T-helper 1 cell (primary cell): ENCODE results near the gene TSC22D4.
A peak's percentile ranks its signal among the peaks of the same experiment; 100 is the strongest.
"Not testable (repeated sequence)": the region's sequence is repeated elsewhere in the genome, so short reads cannot be mapped to it uniquely, and the experiment has no call there.

Experiments
- DNase-seq, 5 donors: peaks; one replicate each; pipeline ENCODE4 v3.0.0-alpha.2; 2012 to 2020

TSC22D4 gene

DNA sequence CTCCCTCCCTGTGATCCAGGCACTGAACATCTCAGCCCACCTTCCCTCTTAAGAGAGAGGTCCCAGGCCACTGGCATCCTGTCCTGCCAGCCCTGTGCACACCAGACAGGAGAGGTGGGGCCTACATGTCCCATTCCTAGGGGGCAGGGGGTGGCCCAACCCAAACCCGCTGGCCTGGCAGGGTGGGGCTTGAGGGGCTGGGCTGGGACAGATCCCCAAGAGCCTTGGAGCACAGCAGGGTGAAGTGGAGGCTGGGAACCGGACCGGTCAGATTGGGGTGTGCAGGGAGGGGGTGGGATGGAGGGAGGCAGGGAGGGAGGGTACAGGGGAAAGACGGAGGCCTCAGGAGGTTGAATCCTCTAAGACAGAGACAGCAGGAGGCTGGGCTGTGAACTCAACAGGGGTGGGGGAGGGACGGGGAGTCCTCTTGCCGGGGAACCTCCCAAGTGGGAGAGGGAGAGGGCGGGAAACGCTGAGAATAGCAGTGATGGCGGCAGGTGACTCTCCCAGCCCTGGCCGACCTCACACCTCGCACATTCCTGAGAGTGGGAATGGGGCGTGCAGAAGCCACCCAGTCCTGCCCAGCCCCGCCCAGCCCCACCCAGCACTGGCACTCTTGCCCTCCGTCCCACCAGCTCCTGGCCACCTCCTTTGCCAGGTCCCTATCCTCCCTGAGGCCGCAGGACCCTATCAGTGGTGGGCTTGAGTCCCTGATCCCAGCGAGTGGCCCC lies 6.7 kb downstream of the TSC22D4 start:
- no peak for DNase-seq

DNA sequence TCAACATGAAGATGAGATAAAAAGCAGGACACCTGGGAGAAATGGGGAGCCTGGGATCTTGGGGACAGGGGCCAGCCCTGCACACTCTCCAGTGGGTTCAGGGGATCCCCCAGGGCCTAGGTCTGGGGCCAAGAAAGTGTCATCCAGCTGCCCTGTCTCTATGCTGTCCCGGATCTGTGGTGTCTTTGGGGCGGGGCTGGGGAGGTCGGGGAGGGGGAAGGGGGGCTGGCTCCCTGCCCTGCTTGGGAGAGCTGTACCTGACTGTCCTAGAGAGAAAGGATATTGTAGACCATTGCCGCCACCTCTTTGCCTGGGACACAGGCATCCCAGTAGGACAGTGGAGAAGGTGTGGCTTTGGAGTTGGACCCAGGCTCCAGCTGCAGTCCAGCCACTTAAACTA lies 8.0 kb downstream of the TSC22D4 start:
- DNase-seq = no peak

DNA sequence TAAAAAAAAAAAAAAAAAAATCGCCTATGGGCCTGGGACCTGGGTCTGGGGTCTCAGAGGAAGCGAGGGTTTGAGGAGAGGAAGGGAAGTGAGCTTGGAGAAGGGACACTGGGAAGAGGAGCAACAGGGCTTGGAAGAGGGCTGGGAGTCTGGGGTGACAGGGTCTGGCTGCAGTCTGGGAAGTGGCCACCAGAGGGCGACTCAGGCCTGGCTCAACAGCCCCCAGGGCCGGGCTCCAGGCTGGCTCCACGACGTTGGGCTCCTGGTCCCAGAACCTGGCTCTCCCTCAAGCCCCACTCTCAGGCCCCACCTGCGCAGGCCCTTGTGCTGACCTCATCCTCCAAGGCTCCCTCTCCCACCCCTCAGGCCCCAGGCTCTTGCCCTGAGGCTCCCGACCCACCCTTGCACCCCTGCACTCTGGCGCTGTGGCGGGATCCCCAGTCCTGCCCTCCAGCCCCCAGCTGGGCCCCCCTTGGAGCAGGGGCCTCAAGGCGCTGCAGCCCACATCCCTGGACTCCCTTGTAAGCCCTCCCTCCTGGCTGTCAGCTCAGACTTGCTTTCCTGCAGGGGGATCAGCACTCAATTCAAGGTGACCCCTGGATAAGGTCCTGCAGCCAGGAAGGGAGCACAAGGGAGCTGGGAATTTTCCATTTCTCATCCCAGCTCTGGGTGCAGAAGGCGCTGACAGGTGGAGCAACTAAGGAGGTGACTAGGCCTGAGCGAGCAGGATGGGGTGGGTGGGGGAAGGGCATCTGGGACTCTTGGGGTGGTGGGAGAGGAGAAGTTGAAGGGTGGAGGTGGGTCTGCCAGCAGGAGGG lies 9.6 kb downstream of the TSC22D4 start:
- peak; percentile 59 to 82 (median 75) for DNase-seq

DNA sequence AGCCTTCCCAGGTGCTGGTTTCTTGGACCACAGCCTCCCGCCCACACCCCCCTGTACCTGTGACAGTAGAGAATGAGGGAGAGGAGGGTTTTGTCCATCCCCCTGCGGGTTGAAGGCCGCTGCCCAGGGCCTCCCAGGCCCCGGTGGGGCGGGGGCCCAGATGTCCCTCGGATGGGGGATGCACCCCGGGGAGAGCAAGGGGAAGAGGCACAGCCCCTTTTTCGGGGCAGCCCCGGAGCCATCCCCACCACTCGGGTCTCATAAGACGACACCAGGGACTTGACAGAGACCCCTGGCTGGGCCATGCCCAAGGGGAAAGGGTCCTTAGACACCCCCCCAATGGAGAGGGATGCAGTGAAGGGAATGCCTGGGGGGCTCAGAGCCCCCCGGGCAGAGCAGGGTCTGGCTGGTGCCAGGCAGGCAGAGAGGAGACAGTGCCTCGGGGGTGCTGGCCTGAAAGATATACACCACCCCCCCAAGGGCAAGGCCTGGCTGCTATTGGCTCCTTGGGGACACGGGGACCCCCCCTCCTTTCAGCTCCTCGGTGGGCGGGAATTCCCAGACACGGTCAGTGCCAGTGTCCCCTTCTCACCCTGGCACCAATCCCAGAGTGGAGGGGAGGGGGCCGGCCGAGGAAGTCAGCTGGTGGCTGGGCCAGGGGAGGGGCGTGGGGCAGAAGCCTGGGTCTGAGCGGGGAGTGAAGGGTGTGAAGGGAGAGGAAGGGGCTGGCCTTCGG lies 11.2 kb downstream of the TSC22D4 start:
- DNase-seq = no peak

DNA sequence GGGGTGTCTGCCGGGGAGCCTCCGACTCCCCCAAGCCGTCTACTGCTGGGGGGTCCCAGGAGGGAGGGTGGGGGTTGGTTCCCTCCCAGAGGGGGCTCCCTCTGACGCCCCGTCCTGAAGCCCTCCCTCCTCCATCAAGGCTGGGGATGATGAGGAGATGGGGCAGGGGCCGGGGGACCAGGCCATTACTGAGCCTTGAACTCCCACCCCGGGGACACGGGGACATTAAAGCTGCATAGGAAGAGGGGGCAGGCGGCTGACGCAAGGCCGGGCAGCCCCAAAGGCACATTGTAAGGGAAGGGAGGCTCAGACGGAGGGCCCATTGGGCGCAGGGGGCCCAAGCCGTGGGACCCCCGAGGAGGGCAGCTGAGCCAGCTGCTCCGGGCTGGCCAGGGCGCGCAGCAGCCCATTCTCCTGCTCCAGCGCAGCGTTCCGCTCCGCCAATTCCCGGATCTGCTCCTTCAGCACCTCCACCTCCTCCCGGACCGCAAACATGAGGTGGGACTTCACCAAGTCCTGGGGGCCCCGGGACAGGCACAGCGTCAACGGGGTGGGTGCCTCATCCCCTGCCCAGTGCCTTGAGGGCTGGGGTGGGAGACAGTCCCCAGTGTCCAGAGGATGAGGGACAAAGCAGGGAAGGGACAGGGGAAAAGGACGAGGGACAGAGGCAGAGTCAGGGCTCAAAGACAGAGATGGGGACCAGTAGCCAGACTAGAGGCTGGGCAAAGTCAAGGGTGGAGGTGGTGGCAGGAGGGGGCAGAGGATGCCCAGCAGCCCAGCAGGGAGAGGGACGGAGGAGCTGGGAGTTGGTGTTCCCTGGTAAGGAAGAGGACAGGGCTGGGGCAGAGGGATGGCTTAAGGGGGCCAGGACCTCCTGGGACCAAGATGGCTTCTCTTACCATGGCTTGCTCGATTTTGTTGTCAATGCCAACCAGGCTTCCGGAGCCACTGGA lies 12.1 kb downstream of the TSC22D4 start:
- no peak for DNase-seq

DNA sequence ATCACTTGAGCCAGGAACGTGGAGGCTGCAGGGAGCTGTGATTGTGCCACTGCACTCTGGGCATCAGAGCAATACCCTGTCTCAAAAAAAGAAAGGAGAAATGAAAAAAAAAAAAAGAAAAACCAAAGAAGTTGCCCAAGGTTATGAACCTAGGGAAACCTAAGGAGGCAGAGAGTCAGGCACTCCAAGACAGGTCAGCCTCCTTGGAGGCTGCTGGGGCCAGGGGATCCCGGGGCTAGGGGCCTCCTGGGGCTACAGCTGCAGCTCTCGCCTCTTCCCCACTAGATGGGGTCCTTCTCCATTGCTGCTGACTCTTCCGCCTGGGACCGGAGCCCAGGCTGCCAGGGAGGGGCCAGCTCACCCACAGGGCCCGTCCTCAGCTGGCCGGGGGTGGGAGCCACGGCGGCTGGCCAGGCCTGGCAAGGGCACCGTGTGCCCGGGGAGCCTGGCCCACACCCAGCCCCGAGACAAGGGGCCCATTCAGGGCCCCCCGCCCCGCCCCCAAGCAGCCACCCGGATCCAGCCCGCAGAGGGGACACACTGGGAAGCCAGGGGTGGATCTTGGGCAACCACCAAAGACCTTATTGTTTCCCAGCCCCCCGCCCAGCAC lies 13.2 kb downstream of the TSC22D4 start:
- DNase-seq = no peak

DNA sequence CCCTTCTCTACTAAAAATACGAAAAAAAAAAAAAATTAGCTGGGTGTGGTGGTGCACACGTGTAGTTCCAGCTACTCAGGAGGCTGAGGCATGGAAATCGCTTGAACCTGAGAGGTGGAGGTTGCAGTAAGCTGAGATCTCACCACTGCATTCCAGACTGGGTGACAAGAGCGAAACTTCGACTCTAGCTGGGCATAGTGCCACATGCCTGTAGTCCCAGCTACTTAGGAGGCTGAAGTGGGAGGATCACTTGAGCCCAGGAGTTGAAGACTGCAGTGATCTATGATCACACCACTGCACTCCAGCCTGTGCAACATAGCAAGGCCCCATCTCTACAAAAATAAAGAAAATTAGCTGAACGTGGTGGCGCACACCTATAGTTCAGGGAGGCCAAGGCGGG lies 13.7 kb downstream of the TSC22D4 start:
- DNase-seq = no peak

DNA sequence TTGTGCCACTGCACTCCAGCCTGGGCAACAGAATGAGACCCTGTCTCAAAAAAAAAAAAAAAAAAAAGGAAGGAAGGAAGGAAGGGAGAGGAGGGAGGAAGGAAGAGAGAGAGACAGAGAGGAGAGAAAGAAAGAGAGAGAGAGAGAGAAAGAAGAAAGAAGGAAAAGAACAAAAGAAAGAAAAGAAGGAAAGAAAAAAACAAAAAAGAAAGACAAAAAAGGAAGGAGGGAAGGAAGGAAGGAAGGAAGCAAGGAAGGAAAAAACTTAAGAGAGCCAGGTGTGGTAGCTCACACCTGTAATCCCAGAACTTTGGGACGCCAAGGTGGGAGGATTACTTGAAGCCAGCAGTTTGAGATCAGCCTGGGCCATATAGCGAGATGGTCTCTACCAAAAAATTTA lies 14.2 kb downstream of the TSC22D4 start:
- no peak for DNase-seq

DNA sequence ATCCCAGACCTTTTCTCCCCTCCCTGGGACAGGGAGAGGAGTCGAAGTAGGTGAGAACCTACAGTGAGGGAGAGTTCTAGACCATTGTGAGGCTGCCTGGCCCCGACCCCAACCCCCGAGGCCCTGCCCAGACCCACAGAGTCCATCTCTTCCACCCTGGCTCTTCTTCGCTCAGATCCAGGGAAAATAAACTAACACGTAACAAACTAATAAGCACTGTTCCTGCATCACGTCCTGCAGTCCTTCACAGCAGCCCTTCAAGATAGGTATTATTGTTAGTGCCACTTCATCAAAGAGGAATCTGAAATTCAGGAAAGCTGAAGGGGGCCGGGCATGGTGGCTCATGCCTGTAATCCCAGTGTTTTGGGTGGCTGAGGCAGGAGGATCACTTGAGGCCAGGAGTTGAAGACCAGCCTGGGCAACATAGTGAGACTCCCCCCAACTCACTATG lies 14.8 kb downstream of the TSC22D4 start, which contains the start of gene SPACDR:
SPACDR (minus strand) TSS at position 51 of the 451 bp plus-strand sequence. CDS start 235 bp downstream, outside the sequence.
- DNase-seq = no peak

DNA sequence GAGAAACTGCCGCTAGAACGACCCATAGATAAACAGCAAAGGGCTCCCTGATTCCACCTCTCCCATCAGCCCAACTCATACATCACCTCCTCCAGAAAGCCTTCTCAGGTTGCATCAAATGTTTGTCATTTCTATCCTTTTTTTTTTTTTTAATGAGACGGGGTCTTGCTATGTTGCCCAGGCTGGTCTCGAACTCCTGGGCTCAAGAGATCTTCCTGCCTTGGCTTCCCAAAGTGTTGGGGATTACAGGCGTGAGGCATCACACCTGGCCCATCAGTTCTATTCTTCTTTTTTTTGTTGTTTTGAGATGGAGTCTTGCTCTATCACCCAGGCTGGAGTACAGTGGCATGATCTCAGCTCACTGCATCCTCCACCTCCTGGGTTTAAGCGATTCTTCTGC lies 22.0 kb downstream of the TSC22D4 start:
- DNase-seq = no peak

DNA sequence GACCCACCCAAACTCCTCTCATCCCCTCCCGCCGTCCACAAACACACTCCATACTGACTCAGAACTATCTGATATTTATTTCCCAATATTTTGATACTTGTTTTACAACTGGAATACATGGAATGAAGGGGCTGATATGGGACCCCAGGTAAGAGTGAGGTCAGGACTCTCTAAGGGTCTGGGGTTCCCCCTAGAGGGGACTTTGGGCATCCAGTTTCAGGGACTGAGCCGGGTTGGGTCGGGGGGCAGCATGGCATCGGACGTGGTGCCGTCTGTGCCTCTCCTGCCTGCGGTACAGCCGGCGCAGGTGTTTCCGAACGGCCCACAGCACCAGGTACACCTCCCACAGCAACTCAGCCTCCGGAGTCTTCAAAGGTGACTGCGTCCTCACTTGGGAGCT lies 22.5 kb downstream of the TSC22D4 start:
- DNase-seq = no peak

DNA sequence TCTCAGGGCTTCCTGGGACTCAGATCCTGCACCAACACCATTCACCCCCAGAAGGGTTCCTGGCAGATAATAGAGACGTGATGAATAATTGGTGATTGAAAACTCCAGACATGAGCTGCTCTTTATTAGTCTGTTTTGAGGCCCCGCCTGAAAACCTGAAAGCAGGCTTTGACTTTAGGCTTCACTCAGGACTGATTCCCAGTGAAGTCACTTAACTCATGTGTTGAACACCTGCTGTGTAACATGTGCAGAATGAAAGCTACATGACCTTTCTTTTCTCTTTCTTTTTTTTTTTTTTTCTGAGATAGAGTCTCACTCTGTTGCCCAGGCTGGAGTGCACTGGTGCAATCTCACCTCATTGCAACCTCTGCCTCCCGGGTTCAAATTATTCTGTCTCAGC lies 23.8 kb downstream of the TSC22D4 start:
- no peak for DNase-seq

DNA sequence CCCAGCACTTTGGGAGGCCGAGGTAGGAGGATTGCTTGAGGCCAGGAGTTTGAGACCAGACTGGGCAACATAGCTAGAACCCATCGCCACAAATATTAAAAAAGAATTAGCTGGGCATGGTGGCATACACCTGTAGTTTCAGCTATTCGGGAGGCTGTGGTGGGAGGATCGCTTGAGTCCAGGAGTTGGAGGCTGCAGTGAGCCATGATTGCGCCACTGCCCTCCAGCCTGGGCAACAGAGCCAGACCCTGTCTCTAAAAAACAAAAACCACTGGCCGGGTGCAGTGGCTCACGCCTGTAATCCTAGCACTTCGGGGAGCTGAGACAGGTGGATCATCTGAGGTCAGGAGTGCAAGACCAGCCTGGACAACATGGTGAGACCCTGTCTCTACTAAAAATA lies 25.2 kb downstream of the TSC22D4 start:
- not testable (repeated sequence) for DNase-seq

DNA sequence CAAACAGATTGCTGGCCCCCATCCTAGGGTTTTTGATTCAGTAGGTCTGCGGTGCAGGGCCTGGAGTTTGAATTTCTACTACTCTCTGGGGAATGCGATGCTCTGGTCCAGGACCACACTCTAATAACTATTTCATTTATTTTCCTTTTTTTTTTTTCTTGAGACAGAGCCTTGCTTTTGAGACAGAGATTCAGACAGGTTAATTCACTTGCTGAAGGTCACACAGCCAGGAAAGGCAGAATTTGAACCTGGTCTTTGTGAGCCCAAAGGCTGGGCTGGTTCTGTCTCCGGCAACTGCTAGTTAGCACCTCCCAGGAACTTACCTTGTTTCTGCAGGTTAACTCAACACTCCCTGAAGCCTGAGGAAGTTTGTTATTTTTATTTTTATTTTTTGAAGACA lies 26.5 kb downstream of the TSC22D4 start:
- DNase-seq = no peak

DNA sequence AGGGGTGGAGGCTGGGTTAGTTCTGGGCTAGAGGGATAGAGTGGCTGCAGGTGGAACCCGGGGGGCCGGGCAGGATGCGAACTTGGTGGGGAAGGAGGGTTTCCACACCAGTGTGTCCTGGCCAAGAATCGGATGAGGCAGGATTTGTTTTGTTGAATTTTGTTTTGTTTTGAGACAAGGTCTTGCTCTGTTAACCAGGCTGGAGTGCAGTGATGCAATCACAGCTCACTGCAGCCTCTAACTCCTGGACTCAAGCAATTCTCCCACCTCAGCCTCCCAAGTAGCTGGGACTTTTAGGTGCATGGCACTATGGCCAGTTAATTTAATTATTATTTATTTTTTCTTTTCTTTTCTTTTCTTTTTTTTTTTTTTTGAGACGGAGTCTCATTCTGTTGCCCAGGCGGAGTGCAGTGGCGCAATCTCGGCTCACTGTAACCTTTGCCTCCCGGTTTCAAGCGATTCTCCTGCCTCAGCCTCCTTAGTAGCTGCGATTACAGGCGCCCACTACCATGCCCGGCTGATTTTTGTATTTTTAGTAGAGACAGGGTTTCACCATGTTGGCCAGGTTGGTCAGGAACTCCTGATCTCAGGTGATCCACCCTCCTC lies 29.7 kb downstream of the TSC22D4 start:
- no peak for DNase-seq

DNA sequence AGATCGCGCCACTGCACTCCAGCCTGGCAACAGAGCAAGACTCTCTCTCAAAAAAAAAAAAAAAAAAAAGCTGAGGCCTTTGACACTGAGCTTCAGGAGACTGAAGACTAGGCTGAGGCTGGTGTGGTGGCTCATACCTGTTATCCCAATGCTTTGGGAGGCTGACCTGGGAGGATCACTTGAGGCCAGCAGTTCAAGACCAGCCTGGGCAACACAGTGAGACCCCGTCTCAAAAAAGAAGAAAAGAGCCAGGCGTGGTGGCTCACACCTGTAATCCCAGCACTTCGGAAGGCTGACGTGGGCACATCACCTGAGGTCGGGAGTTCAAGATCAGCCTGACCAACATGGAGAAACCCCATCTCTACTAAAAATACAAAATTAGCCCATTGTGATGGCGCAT lies 31.7 kb downstream of the TSC22D4 start:
- DNase-seq = not testable (repeated sequence)

DNA sequence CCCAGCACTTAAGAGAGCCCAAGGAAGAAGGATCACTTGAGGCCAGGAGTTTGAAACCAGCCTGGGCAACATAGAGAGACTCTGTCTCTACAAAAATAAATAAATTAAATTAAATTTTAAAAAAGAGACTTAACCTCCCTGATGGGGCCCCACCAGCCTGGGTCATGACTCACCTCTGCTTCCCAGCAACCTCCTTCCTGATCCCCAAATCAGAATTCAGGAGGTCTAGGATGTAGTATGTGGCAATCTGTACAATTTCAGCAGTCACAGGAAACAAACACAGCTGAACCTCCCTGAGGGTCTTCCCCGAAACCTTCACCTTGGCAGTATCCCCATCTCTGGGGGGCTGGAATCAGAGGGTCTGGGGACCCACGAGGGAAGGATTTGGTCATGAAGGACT lies 33.0 kb downstream of the TSC22D4 start:
- DNase-seq = no peak

DNA sequence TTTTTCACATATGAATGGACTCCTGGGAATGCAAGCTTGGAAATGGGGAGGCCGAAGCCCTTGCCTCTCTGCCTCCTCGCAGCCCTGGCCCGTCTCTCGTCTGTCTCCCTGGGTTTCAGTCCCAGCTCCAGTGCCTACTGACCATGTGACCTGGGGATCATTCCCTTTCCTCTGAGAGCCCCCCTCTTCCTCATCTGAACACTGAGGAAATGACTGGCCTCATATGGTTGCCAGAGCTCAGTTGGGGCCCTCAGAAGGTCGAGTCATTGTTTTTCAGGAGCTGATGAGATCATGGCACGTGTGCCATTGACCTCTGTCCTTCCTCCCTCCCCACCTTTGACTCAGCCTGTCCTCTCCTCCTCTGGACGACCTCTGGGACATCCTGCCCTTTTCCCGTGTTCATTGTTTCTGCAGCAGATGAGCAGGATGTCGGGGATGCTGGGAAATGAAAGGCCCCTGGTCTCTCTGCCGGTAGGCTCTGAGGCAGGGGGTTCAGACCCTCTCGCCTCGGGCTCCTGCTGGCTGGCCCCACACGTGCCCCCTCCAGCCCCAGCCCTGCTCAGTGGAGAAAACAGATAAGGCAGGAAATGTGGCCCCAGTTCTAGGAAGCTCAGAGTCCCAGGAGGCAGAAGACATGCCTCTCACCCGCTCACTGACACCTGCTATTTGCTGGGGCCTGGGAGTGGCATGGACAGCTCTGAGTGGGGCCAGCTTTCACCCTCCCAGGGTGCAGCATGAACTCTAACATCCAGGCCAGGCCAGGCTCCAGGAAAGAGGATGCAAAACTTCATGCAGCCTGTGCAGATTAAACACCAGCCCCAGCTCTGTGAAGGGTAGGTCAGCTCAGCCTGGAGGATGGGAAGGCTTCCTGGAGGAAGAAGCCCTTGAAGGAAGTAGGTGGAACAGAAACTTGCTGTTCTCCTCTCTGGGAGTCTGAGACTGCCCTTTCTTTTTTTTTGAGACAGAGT lies 34.4 kb downstream of the TSC22D4 start:
- DNase-seq = no peak

DNA sequence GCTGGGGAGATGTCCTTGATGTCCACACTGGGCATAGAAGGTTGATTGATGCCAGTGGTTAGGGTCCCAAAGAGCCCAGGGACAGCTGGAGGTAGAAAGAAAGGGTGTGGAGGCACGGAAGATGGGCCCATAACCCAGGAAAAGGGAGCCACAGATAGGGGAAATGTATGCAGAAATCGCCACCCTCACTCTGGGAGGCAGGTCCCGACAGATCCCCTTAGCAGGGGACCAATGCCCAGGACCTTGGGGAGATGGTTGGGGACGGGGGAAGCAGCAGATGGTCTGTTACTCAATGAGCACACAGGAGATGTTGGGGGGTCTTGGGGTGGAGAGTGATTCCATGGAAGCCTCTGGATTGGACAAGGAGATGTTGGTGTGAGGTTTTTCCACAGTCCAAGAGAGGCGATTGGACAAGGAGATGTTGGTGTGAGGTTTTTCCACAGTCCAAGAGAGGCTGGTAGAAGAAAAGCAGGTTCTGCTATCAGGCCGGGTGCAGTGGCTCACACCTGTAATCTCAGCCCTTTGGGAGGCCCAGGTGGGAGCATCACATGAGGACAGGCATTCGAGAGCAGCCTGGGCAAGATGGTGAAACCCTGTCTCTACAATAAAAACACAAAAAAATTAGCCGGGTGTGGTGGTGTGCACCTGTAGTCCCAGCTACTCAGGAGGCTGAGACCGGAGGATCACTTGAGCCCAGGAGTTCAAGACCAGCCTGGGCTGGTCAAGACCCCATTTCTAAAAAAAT lies 35.7 kb downstream of the TSC22D4 start:
- DNase-seq = no peak
